AG04449 (cell line): ENCODE measurements around the gene UBE2O.
A peak's percentile ranks its signal among the peaks of the same experiment; 100 is the strongest.

Source experiments
- CTCF ChIA-PET: fragments of 350-600 bp; formaldehyde crosslinking; extraction: SDS; loops from one replicate; lab custom pipeline; 2021; ENCODE audit warnings: antibody characterized with exemption; lab: Yijun Ruan, JAX
- POLR2A ChIA-PET: fragments of 400-600, 350-600 bp; formaldehyde crosslinking; extraction: SDS; loops from one replicate; lab custom pipeline; 2020; ENCODE audit warnings: antibody characterized with exemption, inconsistent platforms; lab: Yijun Ruan, JAX
- DNase-seq: peaks from one replicate; pipeline ENCODE4 v3.0.0-alpha.2; 2010; ENCODE audit warnings: low read depth, low spot score
- H3K4me3 ChIP-seq: 2 replicates; pipeline ENCODE4 v1.5.1; 2011; ENCODE audit warnings: low read depth, mild to moderate bottlenecking, control low read depth, low read length
- TF ChIP-seq, protein P1 (sequence below): IDR thresholded peaks from one replicate; pipeline ENCODE4 v1.5.1; 2011; ENCODE audit warnings: mild to moderate bottlenecking, moderate library complexity, low read length, control low read depth, inconsistent platforms; ENCODE audit not compliant: insufficient read depth; ENCODE audit errors: missing control alignments

The UBE2O gene

DNA sequence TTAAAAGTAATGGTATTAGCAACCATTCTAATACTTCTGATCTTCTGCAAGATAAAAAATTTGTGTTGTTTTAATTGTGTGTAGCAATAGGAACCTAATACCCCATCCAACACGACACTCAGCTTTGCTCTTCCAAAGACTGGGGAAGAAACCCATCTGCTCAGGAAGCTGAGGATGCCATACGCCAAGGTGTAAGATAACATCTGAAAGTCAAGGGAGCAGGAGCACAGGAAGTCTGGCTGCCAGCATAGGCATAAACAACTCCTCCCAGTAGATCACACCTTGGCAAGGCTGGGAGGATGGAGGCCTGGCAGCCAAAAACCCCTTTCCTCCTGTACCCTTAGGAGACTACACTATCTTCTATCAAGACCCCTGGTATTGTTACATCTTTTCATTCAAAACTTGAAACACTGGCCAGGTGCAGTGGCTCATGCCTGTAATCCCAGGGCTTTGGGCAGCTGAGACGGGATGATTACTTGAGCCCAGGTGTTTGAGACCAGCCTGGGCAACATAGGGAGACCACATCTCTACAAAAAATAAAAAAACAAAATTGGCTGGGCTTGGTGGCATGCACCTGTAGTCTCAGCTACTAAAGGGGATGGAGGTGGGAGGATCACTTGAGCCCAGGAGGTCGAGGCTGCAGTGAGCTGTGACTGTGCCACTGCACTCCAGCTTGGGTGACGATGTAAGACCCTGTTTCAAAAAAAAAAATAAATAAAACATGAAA is 74.2 kb downstream of the UBE2O start:
- no peak for DNase-seq
- TF ChIP-seq, protein P1, sequence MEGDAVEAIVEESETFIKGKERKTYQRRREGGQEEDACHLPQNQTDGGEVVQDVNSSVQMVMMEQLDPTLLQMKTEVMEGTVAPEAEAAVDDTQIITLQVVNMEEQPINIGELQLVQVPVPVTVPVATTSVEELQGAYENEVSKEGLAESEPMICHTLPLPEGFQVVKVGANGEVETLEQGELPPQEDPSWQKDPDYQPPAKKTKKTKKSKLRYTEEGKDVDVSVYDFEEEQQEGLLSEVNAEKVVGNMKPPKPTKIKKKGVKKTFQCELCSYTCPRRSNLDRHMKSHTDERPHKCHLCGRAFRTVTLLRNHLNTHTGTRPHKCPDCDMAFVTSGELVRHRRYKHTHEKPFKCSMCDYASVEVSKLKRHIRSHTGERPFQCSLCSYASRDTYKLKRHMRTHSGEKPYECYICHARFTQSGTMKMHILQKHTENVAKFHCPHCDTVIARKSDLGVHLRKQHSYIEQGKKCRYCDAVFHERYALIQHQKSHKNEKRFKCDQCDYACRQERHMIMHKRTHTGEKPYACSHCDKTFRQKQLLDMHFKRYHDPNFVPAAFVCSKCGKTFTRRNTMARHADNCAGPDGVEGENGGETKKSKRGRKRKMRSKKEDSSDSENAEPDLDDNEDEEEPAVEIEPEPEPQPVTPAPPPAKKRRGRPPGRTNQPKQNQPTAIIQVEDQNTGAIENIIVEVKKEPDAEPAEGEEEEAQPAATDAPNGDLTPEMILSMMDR = no peak
- no peak overlapping the region for H3K4me3 ChIP-seq
- POLR2A ChIA-PET = no interaction called here
- CTCF ChIA-PET = interaction anchor here (8.9 kb wide), 1 partner anchor 13 kb away, joined by 186 read pairs; no protein-coding TSS in a partner anchor

DNA sequence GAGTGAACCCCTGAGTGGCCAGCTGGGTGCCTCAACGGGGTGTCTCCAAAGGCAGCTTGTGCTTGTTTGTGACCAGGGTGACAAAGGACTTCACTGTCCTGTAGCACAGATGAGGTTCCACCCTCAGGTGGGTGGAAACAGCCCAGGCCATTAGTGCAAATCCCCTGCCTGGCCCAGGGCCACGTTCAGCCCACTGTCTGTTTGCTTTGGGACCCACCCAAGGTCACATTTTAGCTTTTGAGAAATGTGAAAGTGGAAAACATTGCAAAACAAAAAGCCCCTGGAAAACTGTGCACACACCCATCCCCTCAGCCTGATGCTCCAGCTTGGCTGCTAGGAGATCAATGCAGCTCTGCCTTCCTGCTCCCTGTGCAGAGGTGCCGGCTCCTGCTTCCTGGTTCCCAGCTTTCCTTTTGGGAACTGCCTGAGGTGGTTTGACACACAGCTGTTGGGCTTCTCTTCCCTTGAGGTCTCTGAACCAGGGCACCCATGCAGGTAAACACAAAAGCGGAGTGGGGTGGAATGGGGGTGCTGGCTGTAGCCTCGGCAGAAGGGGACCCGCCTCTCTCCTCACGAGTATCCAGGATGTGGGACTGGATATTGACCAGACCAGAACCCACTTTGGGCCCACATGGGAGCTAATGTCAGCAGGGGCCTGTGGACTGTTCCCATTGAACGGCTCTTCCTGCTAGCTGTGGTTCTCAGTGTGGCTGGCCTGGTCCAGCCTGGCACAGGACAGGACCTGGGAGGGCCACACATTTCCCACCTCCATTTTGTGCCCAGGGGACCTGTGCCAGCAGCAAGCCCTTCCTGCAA is 76.4 kb downstream of the UBE2O start:
- no peak overlapping the region for H3K4me3 ChIP-seq
- ChIA-PET POLR2A (no interaction called here), CTCF (interaction anchor here (1.1 to 2.0 kb wide), 6 partner anchors 8 to 97 kb away, joined by 3 to 6 read pairs (median 4); partner anchors contain the start of genes SPHK1 and UBE2O)
- no peak for DNase-seq
- TF ChIP-seq, protein P1 = no peak

DNA sequence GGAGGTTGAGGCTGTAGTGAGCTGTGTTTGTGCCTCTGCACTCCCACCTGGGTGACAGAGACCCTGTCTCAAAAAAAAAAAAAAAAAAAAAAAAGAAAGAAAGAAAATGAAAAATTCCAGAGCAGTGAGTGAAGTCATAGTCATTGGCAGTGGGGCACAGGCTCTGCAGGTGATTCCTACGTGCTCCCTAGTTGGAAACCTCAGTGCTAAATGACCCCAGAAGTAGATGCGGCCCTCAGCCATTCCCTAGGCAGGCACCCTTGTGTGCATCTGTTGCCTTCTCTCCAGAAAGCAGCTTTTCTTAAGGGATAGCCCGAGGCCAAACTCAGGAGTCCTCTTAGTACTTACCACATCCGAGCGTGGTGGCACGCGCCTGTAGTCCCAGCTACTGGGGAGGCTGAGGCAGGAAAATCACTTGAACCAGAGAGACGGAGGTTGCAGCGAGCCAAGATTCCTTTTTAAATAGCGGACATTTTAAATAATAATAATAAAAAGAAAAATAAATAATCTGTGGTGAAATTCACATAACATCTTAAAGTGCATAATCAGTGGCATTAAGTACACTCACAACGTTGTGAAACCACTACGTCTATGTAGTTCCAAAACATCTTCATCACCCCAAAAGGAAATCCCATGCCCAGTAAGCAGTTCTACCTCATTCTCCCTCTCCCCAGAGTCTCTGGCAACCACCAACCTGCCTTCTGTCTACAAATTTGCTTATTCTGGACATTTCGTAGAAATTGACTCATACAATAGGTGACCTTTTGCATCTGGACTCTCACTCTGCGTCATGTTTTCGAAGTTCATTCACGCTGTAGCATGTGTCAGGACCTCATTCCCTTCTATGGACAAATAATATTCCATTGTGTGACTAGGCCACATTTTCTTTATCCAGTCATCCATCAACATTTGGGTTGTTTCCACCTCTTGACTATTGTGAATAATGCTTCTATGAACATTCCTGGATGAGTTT is 81.0 kb downstream of the UBE2O start:
- CTCF ChIA-PET = interaction anchor here (1.0 to 13.3 kb wide), 7 partner anchors 10 to 92 kb away, joined by 3 to 186 read pairs (median 5); partner anchors contain the start of genes PRPSAP1 and SPHK1
- peak; percentile 66 for DNase-seq
- TF ChIP-seq, protein P1 = no peak
- no peak overlapping the region for H3K4me3 ChIP-seq
- POLR2A ChIA-PET = interaction anchor here (0.6 to 3.4 kb wide), 4 partner anchors 10 to 18 kb away, joined by 3 to 37 read pairs (median 12); partner anchors contain the start of genes PRPSAP1 and SPHK1

DNA sequence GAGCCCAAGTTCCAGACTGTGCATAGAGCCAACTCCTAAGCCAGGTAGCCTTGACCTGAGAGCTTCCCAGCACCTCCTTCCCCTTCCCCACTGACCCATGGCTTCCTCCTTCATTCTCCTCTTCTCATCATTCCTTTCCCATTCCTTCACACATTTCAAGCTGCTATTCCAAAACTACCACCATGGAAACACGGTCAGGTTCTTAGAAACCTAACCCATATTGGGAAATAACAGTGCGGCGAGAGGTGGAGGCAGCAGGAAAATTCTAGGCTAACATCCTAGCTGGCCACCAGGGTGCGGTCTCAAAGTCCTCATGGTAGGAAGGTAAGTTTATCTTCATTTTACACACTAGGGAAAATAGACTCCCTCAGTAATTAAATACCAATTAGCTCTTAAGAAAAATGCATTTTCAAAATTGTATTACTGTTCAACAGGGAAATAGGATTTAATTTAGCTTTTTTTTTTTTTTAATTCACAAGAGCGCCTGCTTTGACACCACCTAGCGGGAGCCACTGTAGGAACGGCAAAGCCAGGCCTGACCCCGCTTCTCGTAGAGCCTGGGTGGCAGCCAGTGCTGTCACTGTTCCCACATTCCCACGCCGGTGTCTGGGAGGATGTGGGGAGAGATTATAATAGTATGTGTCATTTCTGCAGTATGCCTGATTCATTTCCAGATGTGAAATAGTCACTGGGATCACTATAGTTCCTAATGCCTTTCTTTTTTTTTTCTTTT is 82.5 kb downstream of the UBE2O start:
- TF ChIP-seq, protein P1 = peak; percentile 68
- H3K4me3 ChIP-seq = no peak overlapping the region
- POLR2A ChIA-PET = interaction anchor here (0.6 to 3.4 kb wide), 7 partner anchors 8 to 473 kb away, joined by 3 to 37 read pairs (median 4); partner anchors contain the start of genes PRPSAP1 and SPHK1
- peak; percentile 67 for DNase-seq
- CTCF ChIA-PET = interaction anchor here (0.6 to 13.3 kb wide), 24 partner anchors 12 to 470 kb away, joined by 3 to 186 read pairs (median 5); partner anchors contain the start of genes PRPSAP1 and SPHK1

DNA sequence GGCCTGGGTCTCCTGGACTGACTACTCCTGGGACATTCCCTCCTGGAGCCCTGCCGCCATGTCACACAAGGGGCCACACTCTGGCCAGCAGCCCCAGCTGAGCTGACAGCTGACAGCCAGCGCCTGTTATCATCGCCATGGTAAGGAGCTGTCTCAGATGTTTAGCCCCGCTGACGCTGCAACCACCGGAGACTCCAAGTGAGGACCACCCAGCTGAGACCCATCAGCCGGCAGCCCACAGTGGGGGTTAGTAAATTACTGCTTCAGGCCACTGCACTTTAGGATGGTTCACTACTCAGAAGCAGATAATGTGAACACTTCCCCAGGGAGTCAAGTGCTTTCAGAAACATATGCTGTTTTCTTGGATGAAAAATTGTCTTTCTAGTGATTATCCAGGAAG is 83.1 kb downstream of the UBE2O start:
- H3K4me3 ChIP-seq = no peak overlapping the region
- TF ChIP-seq, protein P1 = no peak
- ChIA-PET CTCF (interaction anchor here (0.6 to 13.3 kb wide), 20 partner anchors 11 to 469 kb away, joined by 3 to 186 read pairs (median 6); partner anchors contain the start of genes PRPSAP1 and SPHK1), POLR2A (interaction anchor here (0.5 to 3.4 kb wide), 5 partner anchors 8 to 597 kb away, joined by 3 to 37 read pairs (median 8); partner anchors contain the start of genes PRPSAP1 and SPHK1)
- DNase-seq = no peak
